ENCODE data around the gene CD93. TPM values are rescaled to one million over a fixed set of nuclear protein-coding genes. Genes with fewer than 3 reads are reported as not detected.

Gene CD93
- total RNA-seq, 2 donors from 2014 or later: 99.2 to 163 TPM

DNA sequence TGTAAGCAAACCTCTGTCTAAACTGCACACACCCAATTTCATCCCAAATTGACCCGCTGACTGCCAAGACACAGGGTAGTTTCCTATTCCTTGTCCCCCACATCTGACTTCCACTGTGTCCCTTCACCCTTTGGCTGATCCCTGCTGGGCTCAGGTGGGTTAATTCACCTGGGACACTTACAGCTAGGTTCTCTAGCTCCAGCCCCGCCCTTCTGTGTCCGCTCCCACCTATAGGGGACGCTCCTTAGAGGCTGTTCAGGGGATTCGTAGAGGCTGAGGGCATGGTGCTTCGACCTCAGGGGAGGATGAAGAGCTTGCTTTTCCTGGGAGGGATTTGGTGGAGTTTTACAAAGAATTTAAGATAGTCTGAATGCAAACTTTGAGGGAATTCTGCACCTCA, 4.0 kb upstream of the CD93 start:
- Histone ChIP-seq H3K4me1 (ENCODE audit: control insufficient read depth in 1 of 2, low read depth in 2 of 2) (peaks cover 9 to 42% of the 10 kb centered on the region in 2 donors), H3K27ac (no peak overlapping the region), H3K4me3 (no peak overlapping the region), H3K27me3 (replicated peaks; ENCODE audit: insufficient read depth) (no peaks in the 10 kb centered on the region), H3K9me3 (no peaks in the 10 kb centered on the region), H3K36me3 (no peaks in the 10 kb centered on the region)
- no peak for TF ChIP-seq CTCF (IDR thresholded peaks at IDR 0.05)
- ATAC-seq (ENCODE audit: insufficient number of reproducible peaks, low FRiP score, low read depth) (no peak), DNase-seq (ENCODE audit: low spot score) (no peak)

DNA sequence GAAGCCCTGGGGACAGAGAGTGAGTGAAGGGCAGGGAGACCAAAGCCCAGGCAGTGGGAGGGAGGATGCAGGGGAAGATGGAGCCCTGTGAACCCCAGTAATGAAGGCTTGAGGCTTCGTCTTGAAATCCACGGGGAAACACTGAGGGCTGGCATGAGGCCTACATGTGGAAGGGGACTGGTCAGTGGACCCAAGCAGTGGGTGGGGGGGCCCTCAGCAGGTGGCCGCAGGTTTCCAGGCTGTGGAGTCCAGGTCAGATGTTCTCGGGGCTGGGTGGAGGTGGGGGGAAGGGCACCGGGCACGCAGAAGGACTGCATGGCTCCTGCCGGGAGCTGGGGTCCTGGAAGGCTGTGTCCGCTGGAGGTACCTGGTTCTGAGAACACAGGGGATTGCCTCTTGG, 2.7 kb upstream of the CD93 start:
- no peak for DNase-seq (ENCODE audit: low spot score)
- Histone ChIP-seq H3K4me3 (no peak overlapping the region), H3K36me3 (no peaks in the 10 kb centered on the region), H3K4me1 (ENCODE audit: control insufficient read depth in 1 of 2, low read depth in 2 of 2) (peaks cover 9 to 54% of the 10 kb centered on the region in 2 donors), H3K27me3 (replicated peaks; ENCODE audit: insufficient read depth) (no peaks in the 10 kb centered on the region), H3K9me3 (no peaks in the 10 kb centered on the region), H3K27ac (no peak overlapping the region)
- no peak for ATAC-seq (ENCODE audit: insufficient number of reproducible peaks, low FRiP score, low read depth)
- no peak for TF ChIP-seq CTCF (IDR thresholded peaks at IDR 0.05)

DNA sequence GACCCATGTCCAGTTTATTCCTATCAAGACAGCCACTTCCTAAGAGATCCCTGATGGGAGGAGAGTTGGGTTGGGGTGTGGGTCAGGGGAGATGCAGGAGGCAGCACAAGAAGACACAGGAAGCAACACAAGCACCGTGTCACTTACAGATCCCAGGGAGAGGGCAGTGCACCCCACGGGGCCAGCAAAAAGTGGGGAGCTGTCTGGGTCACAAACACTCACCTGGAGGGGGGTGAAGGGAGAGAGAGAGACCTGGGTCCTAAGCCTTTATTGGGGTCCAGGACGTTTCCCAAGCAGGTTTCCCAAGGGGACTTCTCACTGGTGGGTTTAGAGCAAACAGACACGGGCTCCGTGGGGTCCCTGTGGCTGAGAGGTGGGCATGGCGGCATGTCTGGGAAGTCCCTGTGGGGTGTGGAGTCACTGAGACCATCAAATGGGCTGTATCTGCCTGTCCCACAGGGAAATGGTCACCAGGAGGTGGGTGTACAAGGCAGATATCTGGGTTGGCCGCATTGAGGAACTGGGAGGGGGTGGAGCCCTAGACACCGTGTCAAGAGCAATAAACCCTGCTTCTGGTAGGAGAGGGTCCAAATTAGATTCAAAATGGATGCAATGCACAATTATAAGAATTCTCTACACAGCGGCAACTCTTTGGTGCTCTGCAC, 1.6 kb upstream of the CD93 start:
- H3K27me3 ChIP-seq (replicated peaks; ENCODE audit: insufficient read depth): no peaks in the 10 kb centered on the region
- H3K4me3 ChIP-seq: no peak overlapping the region
- no peak for TF ChIP-seq CTCF (IDR thresholded peaks at IDR 0.05)
- no peak for ATAC-seq (ENCODE audit: insufficient number of reproducible peaks, low FRiP score, low read depth)
- peak overlapping the region; percentile 97 for H3K27ac ChIP-seq
- H3K9me3 ChIP-seq: no peaks in the 10 kb centered on the region
- peaks cover 9 to 64% of the 10 kb centered on the region in 2 donors for H3K4me1 ChIP-seq (ENCODE audit: control insufficient read depth in 1 of 2, low read depth in 2 of 2)
- no peaks in the 10 kb centered on the region for H3K36me3 ChIP-seq
- DNase-seq (ENCODE audit: low spot score): no peak

DNA sequence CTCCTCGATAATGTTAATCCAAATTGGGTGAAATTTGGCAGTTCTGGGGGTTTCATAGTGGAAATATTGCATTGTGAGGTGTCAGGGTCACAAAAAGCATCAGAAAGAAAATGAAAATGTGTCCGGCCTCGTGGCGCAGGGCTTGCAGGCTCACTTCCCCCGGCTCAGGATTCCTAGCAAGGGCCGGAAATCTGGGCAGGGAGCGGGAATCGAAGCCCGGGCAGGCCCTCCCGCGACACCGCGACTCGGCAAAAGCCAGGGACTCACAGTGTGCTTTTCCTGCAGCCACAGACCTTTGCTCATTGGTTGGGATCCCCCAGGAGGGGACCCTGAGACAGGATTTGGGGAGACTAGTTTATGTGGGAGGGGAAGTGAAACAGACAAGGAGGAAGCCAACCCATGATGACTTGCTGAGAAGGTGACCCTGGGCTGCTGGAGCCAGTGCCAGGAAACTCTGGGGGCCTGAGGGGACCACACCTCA, 847 bp upstream of the CD93 start:
- DNase-seq (ENCODE audit: low spot score): no peak
- ATAC-seq (ENCODE audit: insufficient number of reproducible peaks, low FRiP score, low read depth): no peak

More for the DNA sequence above, 847 bp upstream of the CD93 start:
- peak overlapping the region; percentile 61 for H3K4me3 ChIP-seq
- H3K9me3 ChIP-seq: no peaks in the 10 kb centered on the region
- peak overlapping the region; percentile 97 for H3K27ac ChIP-seq
- no peaks in the 10 kb centered on the region for H3K36me3 ChIP-seq
- peaks cover 5 to 64% of the 10 kb centered on the region in 2 donors for H3K4me1 ChIP-seq (ENCODE audit: control insufficient read depth in 1 of 2, low read depth in 2 of 2)
- H3K27me3 ChIP-seq (replicated peaks; ENCODE audit: insufficient read depth): no peaks in the 10 kb centered on the region
- no peak for TF ChIP-seq CTCF (IDR thresholded peaks at IDR 0.05)
